ENCODE results near the gene TRIM72.
"Not testable (repeated sequence)": the region's sequence is repeated elsewhere in the genome, so short reads cannot be mapped to it uniquely, and the experiment has no call there.

DNA sequence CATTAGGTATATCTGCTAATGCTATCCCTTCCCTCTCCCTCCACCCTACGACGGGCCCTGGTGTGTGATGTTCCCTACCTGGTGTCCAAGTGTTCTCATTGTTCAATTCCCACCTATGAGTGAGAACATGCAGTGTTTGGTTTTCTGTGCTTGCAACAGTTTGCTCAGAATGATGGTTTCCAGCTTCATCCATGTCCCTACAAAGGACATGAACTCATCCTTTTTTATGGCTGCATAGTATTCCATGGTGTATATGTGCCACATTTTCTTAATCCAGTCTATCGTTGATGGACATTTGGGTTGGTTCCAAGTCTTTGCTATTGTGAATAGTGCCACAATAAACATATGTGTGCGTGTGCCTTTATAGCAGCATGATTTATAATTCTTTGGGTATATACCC lies 64.9 kb downstream of the TRIM72 start:
- TF ChIP-seq CTCF (IDR thresholded peaks at IDR 0.05); EP300 (IDR thresholded peaks at IDR 0.05); POLR2A (IDR thresholded peaks at IDR 0.05; ENCODE audit: low read depth); POLR2AphosphoS5 (IDR thresholded peaks at IDR 0.05): not testable (repeated sequence)
